AML-193 (cell line): Measurements from ENCODE around the gene TMEM134.
A peak's percentile ranks its signal among the peaks of the same experiment; 100 is the strongest.
"Not testable (repeated sequence)": the region's sequence is repeated elsewhere in the genome, so short reads cannot be mapped to it uniquely, and the experiment has no call there.

Experiments used
- DNase-seq, 2 experiments: peaks; one replicate each; lab custom pipeline; 2025; lab: John Stamatoyannopoulos, UW

Gene TMEM134

DNA sequence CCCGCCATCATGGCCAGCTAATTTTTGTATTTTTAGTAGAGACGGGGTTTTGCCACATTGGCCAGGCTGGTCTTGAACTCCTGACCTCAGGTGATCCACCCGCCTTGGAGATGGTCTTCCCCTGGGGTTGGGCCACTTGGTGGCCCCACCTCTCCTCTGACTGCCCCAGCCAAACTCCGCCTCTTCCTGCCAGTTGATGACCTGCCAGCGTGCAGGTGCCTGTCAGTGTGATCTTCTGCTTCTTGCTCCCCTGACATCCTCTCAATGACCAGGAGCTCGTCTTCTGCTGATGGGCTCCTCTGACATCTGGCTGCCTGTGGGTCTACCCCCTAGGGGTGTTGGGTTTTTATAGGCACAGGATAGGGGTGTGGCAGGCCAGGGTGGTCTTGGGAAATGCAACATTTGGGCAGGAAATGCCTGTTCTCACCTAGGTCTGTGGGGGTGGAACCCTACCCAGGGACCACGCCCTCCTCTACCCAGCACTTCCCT, 16.9 kb upstream of the TMEM134 start:
- DNase-seq = not testable (repeated sequence)

GRCh38 chr11:67484847-67485311, 15.8 kb upstream of the TMEM134 start:
- DNase-seq = peak; percentile 55 to 71

DNA sequence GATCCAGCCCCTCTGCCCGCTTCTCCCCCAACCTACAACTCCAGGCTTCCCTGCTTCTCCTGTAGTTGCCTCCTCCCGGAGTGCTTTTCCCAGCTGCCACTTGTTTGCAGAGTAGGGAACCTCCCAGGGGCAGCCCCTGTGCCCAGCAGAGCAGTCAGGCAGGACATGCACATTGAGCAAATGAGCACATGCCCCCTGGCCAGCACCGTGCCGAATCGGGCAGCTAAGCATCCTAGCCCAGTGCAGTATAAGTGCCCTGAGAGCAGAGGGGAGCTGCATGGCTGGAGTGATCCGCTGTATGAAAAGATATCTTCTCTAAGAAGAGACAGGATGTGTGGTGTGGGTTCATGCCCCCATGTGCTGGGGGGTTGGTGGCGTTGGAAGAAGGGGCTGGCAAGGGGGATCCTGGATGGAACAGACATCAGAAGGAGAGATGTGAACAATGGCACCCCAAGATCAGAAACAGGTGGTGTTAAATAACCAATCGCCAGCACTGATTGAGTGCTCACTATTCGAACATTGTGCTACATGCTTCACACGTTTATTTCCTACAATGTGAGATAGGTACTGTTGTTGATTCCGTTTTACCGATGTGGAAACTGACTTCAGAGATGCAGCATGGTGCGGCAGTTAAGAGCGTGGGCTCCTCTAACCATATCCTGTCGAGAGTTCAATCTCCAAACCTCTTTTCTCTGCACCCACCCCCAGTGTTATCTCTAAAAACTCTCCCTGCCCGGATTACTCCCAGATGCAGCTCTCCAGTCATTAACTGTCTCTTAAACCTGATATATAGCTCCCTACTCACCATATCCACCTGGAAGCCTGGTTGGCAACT, 15.0 kb upstream of the TMEM134 start:
- no peak for DNase-seq

- DNase-seq = peak; percentile 92 to 95
These were observed 14.1 kb upstream of the TMEM134 start, which contains the start of gene AIP for GRCh38 chr11:67482827-67483798. Gene AIP, plus strand, starts transcription at chr11:67483026. Its CDS starts 133 bp downstream, at chr11:67483159.

- DNase-seq = peak; percentile 66 to 70
These were observed 13.3 kb upstream of the TMEM134 start for GRCh38 chr11:67482275-67482826.

- not testable (repeated sequence) for DNase-seq
These were observed 8.4 kb upstream of the TMEM134 start for GRCh38 chr11:67477344-67478050.

GRCh38 chr11:67476692-67477091, 7.6 kb upstream of the TMEM134 start:
- DNase-seq = not testable (repeated sequence)

DNA sequence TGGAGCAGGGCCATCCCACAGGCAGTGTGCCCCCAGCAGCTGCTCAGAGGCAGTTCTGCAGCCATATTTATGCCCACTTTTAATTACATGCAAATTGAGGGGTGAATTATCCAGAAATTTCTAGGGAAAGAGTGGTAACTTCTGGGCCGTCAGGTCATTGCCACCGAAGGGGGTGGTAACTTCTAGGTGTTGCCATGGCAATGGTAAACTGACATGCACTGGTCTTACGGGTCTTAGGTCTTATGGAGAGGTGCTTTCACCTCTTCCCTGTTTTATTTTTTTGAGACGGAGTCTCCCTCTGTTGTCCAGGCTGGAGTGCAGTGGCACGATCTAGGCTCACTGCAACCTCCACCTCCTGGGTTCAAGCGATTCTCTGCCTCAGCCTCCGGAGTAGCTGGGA, 3.8 kb upstream of the TMEM134 start:
- DNase-seq = no peak

- no peak for DNase-seq
These were observed 1.4 kb upstream of the TMEM134 start for GRCh38 chr11:67470337-67471002.

DNA sequence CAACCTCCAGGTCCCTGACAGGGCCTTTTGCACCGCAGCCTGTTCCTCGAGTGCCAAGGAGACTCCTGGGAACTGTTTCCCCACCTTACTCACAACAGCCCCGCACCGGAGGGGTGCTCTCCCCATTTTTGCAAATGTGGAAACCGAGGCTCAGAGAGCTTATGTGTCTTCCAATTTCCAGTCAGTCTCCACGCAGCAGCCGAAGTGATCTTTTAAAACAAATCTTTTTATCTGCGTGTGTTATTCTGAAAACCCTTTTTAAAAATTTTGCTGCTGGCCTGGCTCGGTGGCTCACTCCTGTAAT, 409 bp upstream of the TMEM134 start:
- no peak for DNase-seq

GRCh38 chr11:67468456-67468758, 644 bp downstream of the TMEM134 start:
- DNase-seq = no peak

DNA sequence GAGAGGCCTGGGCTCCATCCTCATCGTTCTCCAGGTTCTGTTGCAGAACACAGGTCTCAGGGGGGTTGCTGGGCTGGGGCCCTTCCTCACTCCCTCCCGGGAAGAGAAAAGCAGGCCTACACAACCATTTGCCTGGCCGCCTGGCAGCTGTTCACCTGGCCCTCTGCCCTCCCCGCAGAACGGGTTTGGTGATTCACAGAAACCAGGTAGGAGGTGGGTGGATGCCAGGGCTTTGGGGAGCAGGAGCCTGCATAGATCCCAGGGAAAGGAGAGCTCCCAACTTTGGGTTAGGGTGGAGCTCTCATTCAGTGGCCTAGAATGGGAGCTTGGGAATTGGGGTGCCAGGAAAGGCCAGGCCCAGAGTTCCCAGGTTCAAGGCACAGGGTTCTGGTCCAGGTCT, 995 bp downstream of the TMEM134 start:
- no peak for DNase-seq

DNA sequence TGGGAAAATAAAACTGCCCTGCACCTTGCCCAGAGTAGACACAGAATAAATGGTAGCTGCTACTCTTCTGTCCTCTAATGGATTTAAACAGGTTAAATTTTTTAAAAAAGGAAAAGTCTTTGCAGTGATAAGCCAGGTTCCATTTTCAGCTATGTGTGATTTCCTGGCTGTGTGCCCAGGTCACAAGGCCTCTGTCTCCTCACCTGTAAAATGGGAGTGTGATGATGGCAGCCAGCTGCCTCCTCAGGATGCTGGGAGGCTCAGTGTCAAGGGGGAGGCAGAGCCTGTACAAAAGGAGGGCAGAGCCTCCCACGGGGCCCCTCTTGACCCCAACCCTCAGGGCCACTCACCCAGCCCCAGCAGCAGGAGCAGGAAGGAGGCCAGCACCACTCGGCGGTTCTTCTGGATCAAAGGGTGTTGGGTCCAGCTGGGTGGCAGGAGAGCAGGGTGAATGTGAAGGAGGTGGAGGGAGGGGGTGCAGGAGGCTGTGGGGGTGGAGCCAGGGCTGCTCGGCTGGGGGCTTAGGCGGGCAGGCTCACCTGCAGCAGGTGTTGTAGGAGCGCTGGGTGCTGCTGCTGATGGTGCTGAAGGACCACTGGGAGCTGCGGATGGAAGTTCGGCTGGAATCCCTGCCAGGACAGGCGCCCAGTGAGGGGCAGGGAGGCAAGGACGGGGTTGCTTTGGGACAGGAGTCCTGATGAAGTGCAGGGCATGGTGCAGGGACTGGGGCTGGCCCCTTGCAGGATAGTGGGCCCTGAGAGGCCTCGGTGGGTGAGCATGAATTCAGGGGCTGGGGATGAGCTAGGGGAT, 1.9 kb downstream of the TMEM134 start:
- DNase-seq = no peak

GRCh38 chr11:67466367-67466766, 2.7 kb downstream of the TMEM134 start:
- no peak for DNase-seq

- DNase-seq = not testable (repeated sequence)
These were observed 3.5 kb downstream of the TMEM134 start for GRCh38 chr11:67465530-67465929.

DNA sequence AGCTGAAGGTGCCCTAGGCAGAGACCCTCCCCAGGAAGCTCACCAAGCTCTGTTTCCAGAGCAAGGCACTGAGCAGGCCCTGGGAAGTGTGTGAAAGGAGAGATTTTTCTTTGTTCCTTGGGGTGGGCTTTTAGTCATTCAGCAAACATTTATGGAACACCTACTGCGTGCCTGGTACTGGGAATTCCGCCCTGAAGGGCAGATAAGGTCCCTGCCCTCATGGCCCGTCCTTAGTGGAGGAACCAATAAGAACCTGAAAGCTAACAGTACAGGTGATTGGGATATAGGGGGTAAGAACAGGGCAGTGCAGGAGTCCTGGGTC, 3.9 kb downstream of the TMEM134 start:
- no peak for DNase-seq

- peak; percentile 82 to 85 for DNase-seq
These were observed 4.5 kb downstream of the TMEM134 start for GRCh38 chr11:67464411-67465188.

- DNase-seq = peak; percentile 46 to 63
These were observed 5.2 kb downstream of the TMEM134 start for GRCh38 chr11:67463680-67464410.

DNA sequence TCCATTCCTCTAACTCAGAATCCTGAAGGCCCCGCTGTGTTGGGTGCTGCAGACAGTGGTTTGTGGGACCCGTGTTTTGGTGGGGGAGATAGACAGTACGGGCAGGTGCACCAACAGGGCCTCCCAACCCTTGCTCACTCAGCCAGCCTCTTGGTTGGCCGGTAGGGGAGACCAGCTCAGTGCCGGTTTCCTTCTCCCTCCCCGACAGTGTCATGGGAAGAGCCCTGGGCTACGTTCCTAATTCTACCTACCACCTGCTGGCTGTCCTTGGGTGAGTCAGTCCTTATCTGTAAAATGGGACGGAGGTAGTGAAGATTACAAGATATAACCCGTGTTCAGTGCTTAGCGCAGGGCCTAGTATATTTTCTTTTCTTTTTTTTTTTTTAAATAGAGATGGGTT, 5.9 kb downstream of the TMEM134 start:
- DNase-seq = no peak
